ENCODE measurements around the gene AURKAIP1.

The AURKAIP1 gene

DNA sequence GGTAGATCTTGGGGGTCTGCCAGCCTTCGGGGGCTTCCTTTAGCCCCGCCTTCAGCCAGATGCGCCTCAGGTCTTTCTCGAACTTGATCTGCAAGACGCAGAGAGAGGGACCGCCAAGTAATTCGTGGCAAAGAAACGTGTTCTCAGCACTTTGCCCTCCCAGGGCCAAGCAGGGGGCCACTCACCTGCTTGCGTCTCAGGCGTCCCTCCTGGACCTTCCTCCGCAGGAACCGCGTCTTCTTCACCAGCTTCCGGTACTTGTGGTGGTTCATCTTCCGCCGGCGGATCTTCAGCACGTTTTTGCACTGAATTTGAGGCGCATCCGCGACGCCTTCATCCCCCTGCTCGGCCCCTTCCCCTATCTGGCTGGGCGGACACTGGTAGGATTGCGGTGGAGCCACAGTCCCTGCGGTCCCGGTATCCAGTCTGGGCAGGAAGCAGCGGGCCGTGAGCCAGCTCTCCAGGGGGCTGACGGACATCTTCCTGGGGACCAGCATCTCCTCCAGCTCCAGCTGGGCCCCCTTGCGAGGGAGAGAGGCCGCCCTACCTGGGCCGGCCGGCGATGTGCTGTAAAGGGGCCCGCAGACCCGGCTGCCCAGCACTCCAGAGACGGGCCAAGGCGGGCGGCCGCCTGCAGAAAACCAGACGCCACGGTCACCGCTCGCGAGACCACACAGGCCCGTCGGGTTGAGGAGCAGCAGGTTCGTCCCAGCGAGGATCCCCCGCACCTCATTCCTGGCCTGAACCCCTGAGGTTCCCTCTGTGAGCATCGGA, 1.0 kb downstream of the AURKAIP1 start:
- H3K9ac ChIP-seq (ENCODE audit: low read length), result peak overlapping the region; percentile 95
- no peak overlapping the region for H3K4ac ChIP-seq (ENCODE audit: low read depth, low read length)
- H3K79me2 ChIP-seq (ENCODE audit: control insufficient read depth, insufficient read depth, low read length), result peaks cover 10% of the 10 kb centered on the region
- H3K27ac ChIP-seq (ENCODE audit: low read depth, low read length), result no peak overlapping the region
- peak overlapping the region; percentile 95 for H3K56ac ChIP-seq (ENCODE audit: low read length)
- H3K4me2 ChIP-seq (ENCODE audit: low read length), result peak overlapping the region; percentile 83
- no peak for DNase-seq
- no peak overlapping the region for H2BK120ac ChIP-seq (ENCODE audit: low read depth, low read length)
- peaks cover 7% of the 10 kb centered on the region for H3K79me1 ChIP-seq (ENCODE audit: low read length)
- H3K23ac ChIP-seq (ENCODE audit: low read length), result peak overlapping the region; percentile 48
- no peak overlapping the region for H4K5ac ChIP-seq (ENCODE audit: low read length)
- no CpG with 5 or more reads among the region's 52 CpGs for WGBS (ENCODE audit: extremely low coverage, insufficient coverage, low lambda C conversion rate)
- no peak overlapping the region for H3K18ac ChIP-seq (ENCODE audit: low read length)
- no peaks in the 10 kb centered on the region for H3K36me3 ChIP-seq (ENCODE audit: control insufficient read depth, insufficient read depth, low read length)
- no peak overlapping the region for H2BK5ac ChIP-seq (ENCODE audit: low read length)
- H4K8ac ChIP-seq (ENCODE audit: low read depth, low read length), result no peak overlapping the region
- H2AK5ac ChIP-seq (ENCODE audit: low read length), result no peak overlapping the region
- H3K4me3 ChIP-seq (ENCODE audit: low read length), result peak overlapping the region; percentile 94
- H2BK15ac ChIP-seq (replicated peaks; ENCODE audit: low read depth), result no peak overlapping the region
- no peaks in the 10 kb centered on the region for H3K27me3 ChIP-seq (ENCODE audit: insufficient read depth, low read length, poor library complexity)
- no peaks in the 10 kb centered on the region for H3K4me1 ChIP-seq (ENCODE audit: control insufficient read depth, low read depth, low read length)

DNA sequence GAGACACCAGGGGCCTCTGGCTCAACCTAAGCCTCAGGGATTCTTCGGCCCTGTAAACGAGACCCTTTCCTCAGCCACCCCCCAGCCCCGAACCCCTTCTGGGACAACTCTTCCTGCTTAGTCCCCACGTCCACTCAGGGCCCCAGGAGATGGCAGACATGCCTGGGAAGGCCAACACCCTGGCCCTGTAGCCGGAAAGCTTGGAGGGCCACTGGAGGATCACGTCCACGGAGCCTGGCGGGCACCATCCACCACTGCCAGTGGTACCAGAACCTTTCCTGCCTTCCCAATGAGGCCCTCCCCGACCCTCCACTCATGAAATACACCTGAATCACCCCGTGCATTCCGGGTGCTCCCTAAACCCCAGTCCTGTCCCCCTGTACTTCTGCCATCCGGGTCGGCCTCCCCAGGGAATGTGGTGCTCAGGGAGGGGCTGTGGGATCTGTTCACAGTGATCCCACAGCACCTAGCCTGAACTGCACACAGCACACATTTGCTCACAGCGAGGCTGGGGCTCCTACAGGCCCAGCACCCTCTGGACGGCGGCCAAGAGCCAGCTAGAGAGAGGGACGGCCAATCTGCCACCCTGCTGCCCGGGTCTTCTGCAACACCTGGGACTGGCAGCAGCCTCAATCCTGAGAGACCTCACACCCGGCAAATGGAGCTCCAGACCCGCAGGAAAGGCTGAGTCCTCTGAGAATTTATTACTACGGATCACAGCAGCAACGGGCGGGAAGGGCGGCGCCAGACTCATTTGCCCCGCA, 1.8 kb downstream of the AURKAIP1 start:
- Histone ChIP-seq H3K79me2 (ENCODE audit: control insufficient read depth, insufficient read depth, low read length) (peaks cover 10% of the 10 kb centered on the region), H3K4me1 (ENCODE audit: control insufficient read depth, low read depth, low read length) (no peaks in the 10 kb centered on the region), H3K23ac (ENCODE audit: low read length) (no peak overlapping the region), H3K9ac (ENCODE audit: low read length) (no peak overlapping the region), H3K56ac (ENCODE audit: low read length) (no peak overlapping the region), H3K4me2 (ENCODE audit: low read length) (no peak overlapping the region), H3K18ac (ENCODE audit: low read length) (no peak overlapping the region), H2BK15ac (replicated peaks; ENCODE audit: low read depth) (no peak overlapping the region), H4K5ac (ENCODE audit: low read length) (no peak overlapping the region), H3K4me3 (ENCODE audit: low read length) (no peak overlapping the region), H3K36me3 (ENCODE audit: control insufficient read depth, insufficient read depth, low read length) (no peaks in the 10 kb centered on the region), H2AK5ac (ENCODE audit: low read length) (no peak overlapping the region), H3K27ac (ENCODE audit: low read depth, low read length) (no peak overlapping the region), H4K8ac (ENCODE audit: low read depth, low read length) (no peak overlapping the region), H2BK120ac (ENCODE audit: low read depth, low read length) (no peak overlapping the region), H3K27me3 (ENCODE audit: insufficient read depth, low read length, poor library complexity) (no peaks in the 10 kb centered on the region), H3K4ac (ENCODE audit: low read depth, low read length) (no peak overlapping the region), H3K79me1 (ENCODE audit: low read length) (peaks cover 7% of the 10 kb centered on the region), H2BK5ac (ENCODE audit: low read length) (no peak overlapping the region)
- no peak for DNase-seq
- no CpG with 5 or more reads among the region's 26 CpGs for WGBS (ENCODE audit: extremely low coverage, insufficient coverage, low lambda C conversion rate)

GRCh38 chr1:1371746-1372711, 3.0 kb downstream of the AURKAIP1 start:
- H3K27me3 ChIP-seq (ENCODE audit: insufficient read depth, low read length, poor library complexity), result no peaks in the 10 kb centered on the region
- no peaks in the 10 kb centered on the region for H3K36me3 ChIP-seq (ENCODE audit: control insufficient read depth, insufficient read depth, low read length)
- H3K4me3 ChIP-seq (ENCODE audit: low read length), result no peak overlapping the region
- H3K79me2 ChIP-seq (ENCODE audit: control insufficient read depth, insufficient read depth, low read length), result peaks cover 10% of the 10 kb centered on the region
- H3K56ac ChIP-seq (ENCODE audit: low read length), result peak overlapping the region; percentile 56
- no peak overlapping the region for H3K18ac ChIP-seq (ENCODE audit: low read length)
- no peak overlapping the region for H4K5ac ChIP-seq (ENCODE audit: low read length)
- H4K8ac ChIP-seq (ENCODE audit: low read depth, low read length), result no peak overlapping the region
- H3K79me1 ChIP-seq (ENCODE audit: low read length), result peaks cover 7% of the 10 kb centered on the region
- H3K4ac ChIP-seq (ENCODE audit: low read depth, low read length), result no peak overlapping the region
- H2AK5ac ChIP-seq (ENCODE audit: low read length), result no peak overlapping the region
- peak; percentile 66 for DNase-seq
- no peak overlapping the region for H3K23ac ChIP-seq (ENCODE audit: low read length)
- no peak overlapping the region for H3K27ac ChIP-seq (ENCODE audit: low read depth, low read length)
- no peaks in the 10 kb centered on the region for H3K4me1 ChIP-seq (ENCODE audit: control insufficient read depth, low read depth, low read length)
- WGBS (ENCODE audit: extremely low coverage, insufficient coverage, low lambda C conversion rate), result no CpG with 5 or more reads among the region's 26 CpGs
- no peak overlapping the region for H3K4me2 ChIP-seq (ENCODE audit: low read length)
- H2BK15ac ChIP-seq (replicated peaks; ENCODE audit: low read depth), result no peak overlapping the region
- no peak overlapping the region for H2BK5ac ChIP-seq (ENCODE audit: low read length)
- no peak overlapping the region for H3K9ac ChIP-seq (ENCODE audit: low read length)
- no peak overlapping the region for H2BK120ac ChIP-seq (ENCODE audit: low read depth, low read length)

DNA sequence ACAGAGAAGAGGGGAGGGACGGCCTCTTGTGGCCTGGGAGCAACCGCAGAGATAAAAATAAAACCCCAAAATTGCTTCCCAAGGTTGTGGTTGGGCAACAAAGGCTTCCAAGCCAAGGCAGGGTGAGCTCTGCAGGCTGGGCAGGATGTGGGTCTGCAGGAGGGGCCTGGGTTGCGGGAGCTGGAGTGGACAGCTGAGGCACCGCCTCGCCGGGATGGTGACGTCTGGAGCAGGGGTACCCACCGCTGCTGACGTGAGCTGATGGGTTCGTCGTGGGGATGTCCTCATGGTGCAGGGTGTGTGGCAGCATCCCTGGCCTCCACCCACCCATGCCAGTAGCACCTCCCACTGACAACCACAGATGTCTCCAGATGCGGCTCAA, 3.7 kb downstream of the AURKAIP1 start:
- Histone ChIP-seq H2BK5ac (ENCODE audit: low read length) (no peak overlapping the region), H4K5ac (ENCODE audit: low read length) (no peak overlapping the region), H2AK5ac (ENCODE audit: low read length) (no peak overlapping the region), H3K4me3 (ENCODE audit: low read length) (no peak overlapping the region), H3K27ac (ENCODE audit: low read depth, low read length) (no peak overlapping the region), H3K4ac (ENCODE audit: low read depth, low read length) (no peak overlapping the region), H3K4me1 (ENCODE audit: control insufficient read depth, low read depth, low read length) (no peaks in the 10 kb centered on the region), H2BK15ac (replicated peaks; ENCODE audit: low read depth) (no peak overlapping the region), H3K9ac (ENCODE audit: low read length) (no peak overlapping the region), H3K79me2 (ENCODE audit: control insufficient read depth, insufficient read depth, low read length) (peaks cover 10% of the 10 kb centered on the region), H2BK120ac (ENCODE audit: low read depth, low read length) (no peak overlapping the region), H3K18ac (ENCODE audit: low read length) (no peak overlapping the region), H3K23ac (ENCODE audit: low read length) (no peak overlapping the region), H3K56ac (ENCODE audit: low read length) (no peak overlapping the region), H3K79me1 (ENCODE audit: low read length) (peaks cover 7% of the 10 kb centered on the region), H3K27me3 (ENCODE audit: insufficient read depth, low read length, poor library complexity) (no peaks in the 10 kb centered on the region), H3K4me2 (ENCODE audit: low read length) (no peak overlapping the region), H4K8ac (ENCODE audit: low read depth, low read length) (no peak overlapping the region), H3K36me3 (ENCODE audit: control insufficient read depth, insufficient read depth, low read length) (no peaks in the 10 kb centered on the region)
- no CpG with 5 or more reads among the region's 12 CpGs for WGBS (ENCODE audit: extremely low coverage, insufficient coverage, low lambda C conversion rate)
- DNase-seq, result no peak

GRCh38 chr1:1370771-1371300, 4.2 kb downstream of the AURKAIP1 start:
- no peak overlapping the region for H2BK15ac ChIP-seq (replicated peaks; ENCODE audit: low read depth)

More at GRCh38 chr1:1370771-1371300, 4.2 kb downstream of the AURKAIP1 start:
- H3K23ac ChIP-seq (ENCODE audit: low read length), result no peak overlapping the region
- no peaks in the 10 kb centered on the region for H3K36me3 ChIP-seq (ENCODE audit: control insufficient read depth, insufficient read depth, low read length)
- no peak overlapping the region for H3K4me3 ChIP-seq (ENCODE audit: low read length)
- H3K18ac ChIP-seq (ENCODE audit: low read length), result no peak overlapping the region
- no peak overlapping the region for H3K27ac ChIP-seq (ENCODE audit: low read depth, low read length)
- H4K5ac ChIP-seq (ENCODE audit: low read length), result no peak overlapping the region
- H3K9ac ChIP-seq (ENCODE audit: low read length), result no peak overlapping the region
- H3K79me1 ChIP-seq (ENCODE audit: low read length), result peaks cover 7% of the 10 kb centered on the region
- no peak overlapping the region for H2BK5ac ChIP-seq (ENCODE audit: low read length)
- peaks cover 10% of the 10 kb centered on the region for H3K79me2 ChIP-seq (ENCODE audit: control insufficient read depth, insufficient read depth, low read length)
- no CpG with 5 or more reads among the region's 16 CpGs for WGBS (ENCODE audit: extremely low coverage, insufficient coverage, low lambda C conversion rate)
- H4K8ac ChIP-seq (ENCODE audit: low read depth, low read length), result no peak overlapping the region
- H3K4me2 ChIP-seq (ENCODE audit: low read length), result no peak overlapping the region
- no peak overlapping the region for H2BK120ac ChIP-seq (ENCODE audit: low read depth, low read length)
- no peaks in the 10 kb centered on the region for H3K27me3 ChIP-seq (ENCODE audit: insufficient read depth, low read length, poor library complexity)
- no peak overlapping the region for H3K4ac ChIP-seq (ENCODE audit: low read depth, low read length)
- no peak for DNase-seq
- no peak overlapping the region for H3K56ac ChIP-seq (ENCODE audit: low read length)
- no peak overlapping the region for H2AK5ac ChIP-seq (ENCODE audit: low read length)
- no peaks in the 10 kb centered on the region for H3K4me1 ChIP-seq (ENCODE audit: control insufficient read depth, low read depth, low read length)
